GM23338 (cell line): ENCODE measurements around the gene VSIG10L. TPM values are rescaled to one million over a fixed set of nuclear protein-coding genes. Genes with fewer than 3 reads are reported as not detected.

Source experiments
- ATAC-seq: fragments of 200-7000 bp; cut with Tn5 transposase; 3 replicates; pipeline ENCODE4 v1.9.1; 2020
- DNase-seq: peaks from one replicate; pipeline ENCODE4 v3.0.0-alpha.2; 2015; ENCODE audit warnings: low spot score
- H2AFZ ChIP-seq: fragments of 200-600 bp; sonication (generic); 2 replicates; pipeline ENCODE4 v1.8.0; 2016; ENCODE audit warnings: antibody characterized with exemption, mild to moderate bottlenecking, moderate library complexity
- H3F3A ChIP-seq: fragments of 200-600 bp; sonication (generic); replicated peaks from 2 replicates; pipeline ENCODE4 v1.8.0; 2017; ENCODE audit warnings: antibody characterized with exemption, mixed run types, low read depth
- H3K27ac ChIP-seq: fragments of 200-600 bp; sonication (generic); 2 replicates; pipeline ENCODE4 v1.6.1; 2016; ENCODE audit warnings: low read depth
- H3K27me3 ChIP-seq: fragments of 200-600 bp; sonication (generic); 2 replicates; pipeline ENCODE4 v1.8.0; 2016; ENCODE audit warnings: mild to moderate bottlenecking, mixed run types, moderate library complexity; ENCODE audit not compliant: insufficient read depth
- H3K36me3 ChIP-seq: fragments of 200-600 bp; sonication (generic); 2 replicates; pipeline ENCODE4 v1.8.0; 2016; ENCODE audit warnings: mild to moderate bottlenecking; ENCODE audit not compliant: insufficient read depth
- H3K4me1 ChIP-seq: fragments of 200-600 bp; sonication (generic); 2 replicates; pipeline ENCODE4 v1.8.0; 2016; ENCODE audit warnings: mild to moderate bottlenecking, moderate library complexity; ENCODE audit not compliant: insufficient read depth
- H3K4me2 ChIP-seq: fragments of 200-600 bp; sonication (generic); 2 replicates; pipeline ENCODE4 v1.7.1; 2017; ENCODE audit warnings: mixed run types
- H3K4me3 ChIP-seq: fragments of 200-600 bp; sonication (generic); 2 replicates; pipeline ENCODE4 v1.6.1; 2016; ENCODE audit warnings: mixed run types
- H3K79me2 ChIP-seq: fragments of 200-600 bp; sonication (generic); replicated peaks from 2 replicates; pipeline ENCODE4 v1.8.0; 2017; ENCODE audit warnings: mild to moderate bottlenecking; ENCODE audit not compliant: insufficient read depth
- H3K9me2 ChIP-seq: fragments of 200-600 bp; sonication (generic); 2 replicates; pipeline ENCODE4 v1.8.0; 2017; ENCODE audit not compliant: insufficient read depth
- H4K20me1 ChIP-seq: fragments of 200-600 bp; sonication (generic); replicated peaks from 2 replicates; pipeline ENCODE4 v1.8.0; 2017; ENCODE audit warnings: mild to moderate bottlenecking; ENCODE audit not compliant: insufficient read depth
- H3K27ac Mint-ChIP-seq: 2 replicates; pipeline ENCODE4 v1.8.0; 2020; ENCODE audit warnings: inconsistent platforms, mild to moderate bottlenecking, moderate library complexity, mixed read lengths
- H3K27me3 Mint-ChIP-seq: 3 replicates; pipeline ENCODE4 v1.8.0; 2022; ENCODE audit warnings: low read depth, mild to moderate bottlenecking, moderate library complexity, mixed read lengths, inconsistent platforms; ENCODE audit not compliant: insufficient read depth, poor library complexity
- H3K36me3 Mint-ChIP-seq: 3 replicates; pipeline ENCODE4 v1.8.0; 2021; ENCODE audit warnings: low read depth, mild to moderate bottlenecking, inconsistent platforms, moderate library complexity, mixed read lengths
- H3K4me1 Mint-ChIP-seq: 3 replicates; pipeline ENCODE4 v1.8.0; 2020; ENCODE audit warnings: mild to moderate bottlenecking, inconsistent platforms, mixed read lengths
- H3K4me3 Mint-ChIP-seq: 3 replicates; pipeline ENCODE4 v1.8.0; 2021; ENCODE audit warnings: moderate library complexity, mild to moderate bottlenecking, inconsistent platforms, mixed read lengths
- H3K9me3 Mint-ChIP-seq: 3 replicates; pipeline ENCODE4 v1.8.0; 2020; ENCODE audit warnings: moderate library complexity, mild to moderate bottlenecking, inconsistent platforms, mixed read lengths
- CREB1 ChIP-seq: fragments of 250-450 bp; sonication (Bioruptor Pico); IDR thresholded peaks from 2 replicates; pipeline ENCODE4 v1.5.0; 2020; ENCODE audit warnings: low read depth, mild to moderate bottlenecking, moderate library complexity
- ETS1 ChIP-seq: IDR thresholded peaks from 2 replicates; pipeline ENCODE4 v1.6.1; 2016; ENCODE audit warnings: antibody characterized with exemption
- EZH2 ChIP-seq: fragments of 200-600 bp; sonication (generic); IDR thresholded peaks from one replicate; pipeline ENCODE4 v1.8.0; 2017; ENCODE audit warnings: antibody characterized with exemption, mild to moderate bottlenecking, low read depth; ENCODE audit not compliant: unreplicated experiment
- EZH2phosphoT487 ChIP-seq: fragments of 200-600 bp; sonication (generic); IDR thresholded peaks from one replicate; pipeline ENCODE4 v1.8.1; 2018; ENCODE audit warnings: antibody characterized with exemption; ENCODE audit not compliant: unreplicated experiment
- JUNB ChIP-seq: IDR thresholded peaks from one replicate; pipeline ENCODE4 v1.6.1; 2016; ENCODE audit warnings: antibody characterized with exemption; ENCODE audit not compliant: unreplicated experiment
- NANOG ChIP-seq: IDR thresholded peaks from 2 replicates; pipeline ENCODE4 v1.6.1; 2016; ENCODE audit warnings: antibody characterized with exemption, borderline replicate concordance
- POLR2AphosphoS5 ChIP-seq: IDR thresholded peaks from 2 replicates; pipeline ENCODE4 v1.6.1; 2016; ENCODE audit warnings: antibody characterized with exemption, low read depth
- STAT1 ChIP-seq: IDR thresholded peaks from one replicate; pipeline ENCODE4 v1.6.1; 2016; ENCODE audit warnings: antibody characterized with exemption; ENCODE audit not compliant: unreplicated experiment
- ZNF114 ChIP-seq: fragments of 250-450 bp; sonication (Bioruptor Pico); IDR thresholded peaks from 2 replicates; pipeline ENCODE4 v1.5.0; 2020; ENCODE audit warnings: mild to moderate bottlenecking, moderate library complexity
- ZNF331 ChIP-seq: fragments of 250-450 bp; sonication (Bioruptor Pico); IDR thresholded peaks from 2 replicates; pipeline ENCODE4 v1.5.0; 2020; ENCODE audit warnings: low read depth, mild to moderate bottlenecking, moderate library complexity
- ZNF462 ChIP-seq: fragments of 250-450 bp; sonication (Bioruptor Pico); IDR thresholded peaks from 2 replicates; pipeline ENCODE4 v1.5.0; 2020; ENCODE audit warnings: mild to moderate bottlenecking, moderate library complexity
- polyA plus RNA-seq: library from polyadenylated mRNA; unstranded; fragments of >200 nt; fragmentation: Nextera tagmentation; extraction: Ambion mirVana; gene quantifications from 2 replicates; pipeline ENCODE4 v1.2.1, GENCODE V29; 2016
- total RNA-seq: library from RNA; depleted of rRNA; stranded (reverse); fragments of >200 nt; shearing (Covaris generic); gene quantifications from 2 replicates; pipeline ENCODE4 v1.2.3, GENCODE V29; 2014
- TF ChIP-seq, protein P1 (sequence below), 2 experiments: fragments of 200-600 bp in 1 of 2; sonication (generic) in 1 of 2; conservative IDR thresholded peaks; 2 replicates each; pipeline versions ENCODE4 v1.5.1 to v1.6.1; 2016 to 2017; ENCODE audit warnings: antibody characterized with exemption in 2 of 2, low read depth in 2 of 2, mild to moderate bottlenecking in 2 of 2, moderate library complexity in 1 of 2
- TF ChIP-seq, protein P2 (sequence below): IDR thresholded peaks from one replicate; pipeline ENCODE4 v1.6.1; 2018; ENCODE audit warnings: antibody characterized with exemption; ENCODE audit not compliant: unreplicated experiment

The VSIG10L gene
- total and polyA plus RNA-seq, 2 experiments from 2014 or later: 9.6 to 10.4 TPM

GRCh38 chr19:51297406-51297805 is 44.5 kb downstream of the VSIG10L start:
- ATAC-seq: no peak
- Mint-ChIP-seq H3K4me1 (peaks cover 47% of the 10 kb centered on the region), H3K36me3 (no peaks in the 10 kb centered on the region), H3K27me3 (peaks cover 11% of the 10 kb centered on the region), H3K4me3 (no peak overlapping the region), H3K9me3 (no peaks in the 10 kb centered on the region; the same call in 2 of the 3 replicates), H3K27ac (no peak overlapping the region)
- Histone ChIP-seq H3K27ac (no peak overlapping the region), H3K4me1 (peaks cover 39% of the 10 kb centered on the region), H3K4me2 (no peak overlapping the region), H3K36me3 (no peaks in the 10 kb centered on the region), H3K9me2 (no peaks in the 10 kb centered on the region), H3K79me2 (no peaks in the 10 kb centered on the region), H2AFZ (no peak overlapping the region), H3F3A (peaks cover 2% of the 10 kb centered on the region; the same call in 1 of the 2 replicates), H4K20me1 (no peaks in the 10 kb centered on the region), H3K27me3 (no peaks in the 10 kb centered on the region), H3K4me3 (no peak overlapping the region)
- no peak for TF ChIP-seq ETS1
- TF ChIP-seq EZH2: no peak
- TF ChIP-seq ZNF114 (CRISPR knock-in tag): no peak
- no peak for TF ChIP-seq CREB1
- no peak for TF ChIP-seq NANOG
- TF ChIP-seq, protein P1, sequence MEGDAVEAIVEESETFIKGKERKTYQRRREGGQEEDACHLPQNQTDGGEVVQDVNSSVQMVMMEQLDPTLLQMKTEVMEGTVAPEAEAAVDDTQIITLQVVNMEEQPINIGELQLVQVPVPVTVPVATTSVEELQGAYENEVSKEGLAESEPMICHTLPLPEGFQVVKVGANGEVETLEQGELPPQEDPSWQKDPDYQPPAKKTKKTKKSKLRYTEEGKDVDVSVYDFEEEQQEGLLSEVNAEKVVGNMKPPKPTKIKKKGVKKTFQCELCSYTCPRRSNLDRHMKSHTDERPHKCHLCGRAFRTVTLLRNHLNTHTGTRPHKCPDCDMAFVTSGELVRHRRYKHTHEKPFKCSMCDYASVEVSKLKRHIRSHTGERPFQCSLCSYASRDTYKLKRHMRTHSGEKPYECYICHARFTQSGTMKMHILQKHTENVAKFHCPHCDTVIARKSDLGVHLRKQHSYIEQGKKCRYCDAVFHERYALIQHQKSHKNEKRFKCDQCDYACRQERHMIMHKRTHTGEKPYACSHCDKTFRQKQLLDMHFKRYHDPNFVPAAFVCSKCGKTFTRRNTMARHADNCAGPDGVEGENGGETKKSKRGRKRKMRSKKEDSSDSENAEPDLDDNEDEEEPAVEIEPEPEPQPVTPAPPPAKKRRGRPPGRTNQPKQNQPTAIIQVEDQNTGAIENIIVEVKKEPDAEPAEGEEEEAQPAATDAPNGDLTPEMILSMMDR (conservative IDR thresholded peaks at IDR 0.05; ENCODE audit: low read depth in 2 of 2): no peak
- no peak for TF ChIP-seq POLR2AphosphoS5
- TF ChIP-seq ZNF462: no peak
- TF ChIP-seq STAT1: no peak
- TF ChIP-seq EZH2phosphoT487: no peak
- TF ChIP-seq ZNF331 (CRISPR knock-in tag): no peak
- TF ChIP-seq, protein P2, sequence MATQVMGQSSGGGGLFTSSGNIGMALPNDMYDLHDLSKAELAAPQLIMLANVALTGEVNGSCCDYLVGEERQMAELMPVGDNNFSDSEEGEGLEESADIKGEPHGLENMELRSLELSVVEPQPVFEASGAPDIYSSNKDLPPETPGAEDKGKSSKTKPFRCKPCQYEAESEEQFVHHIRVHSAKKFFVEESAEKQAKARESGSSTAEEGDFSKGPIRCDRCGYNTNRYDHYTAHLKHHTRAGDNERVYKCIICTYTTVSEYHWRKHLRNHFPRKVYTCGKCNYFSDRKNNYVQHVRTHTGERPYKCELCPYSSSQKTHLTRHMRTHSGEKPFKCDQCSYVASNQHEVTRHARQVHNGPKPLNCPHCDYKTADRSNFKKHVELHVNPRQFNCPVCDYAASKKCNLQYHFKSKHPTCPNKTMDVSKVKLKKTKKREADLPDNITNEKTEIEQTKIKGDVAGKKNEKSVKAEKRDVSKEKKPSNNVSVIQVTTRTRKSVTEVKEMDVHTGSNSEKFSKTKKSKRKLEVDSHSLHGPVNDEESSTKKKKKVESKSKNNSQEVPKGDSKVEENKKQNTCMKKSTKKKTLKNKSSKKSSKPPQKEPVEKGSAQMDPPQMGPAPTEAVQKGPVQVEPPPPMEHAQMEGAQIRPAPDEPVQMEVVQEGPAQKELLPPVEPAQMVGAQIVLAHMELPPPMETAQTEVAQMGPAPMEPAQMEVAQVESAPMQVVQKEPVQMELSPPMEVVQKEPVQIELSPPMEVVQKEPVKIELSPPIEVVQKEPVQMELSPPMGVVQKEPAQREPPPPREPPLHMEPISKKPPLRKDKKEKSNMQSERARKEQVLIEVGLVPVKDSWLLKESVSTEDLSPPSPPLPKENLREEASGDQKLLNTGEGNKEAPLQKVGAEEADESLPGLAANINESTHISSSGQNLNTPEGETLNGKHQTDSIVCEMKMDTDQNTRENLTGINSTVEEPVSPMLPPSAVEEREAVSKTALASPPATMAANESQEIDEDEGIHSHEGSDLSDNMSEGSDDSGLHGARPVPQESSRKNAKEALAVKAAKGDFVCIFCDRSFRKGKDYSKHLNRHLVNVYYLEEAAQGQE: no peak
- no peak for TF ChIP-seq JUNB
- DNase-seq: no peak
